ENCODE data around the gene BBS10. TPM values are rescaled to one million over a fixed set of nuclear protein-coding genes. Genes with fewer than 3 reads are reported as not detected.

BBS10 gene
- total and polyA plus RNA-seq, 2 of the 8 experiments (the other 6 are each of a cell fraction or from before 2014, with no cell fraction given): 4.4 to 9.2 TPM

GRCh38 chr12:76316468-76316867 is 31.7 kb downstream of the BBS10 start (continued):
- no peak for TF ChIP-seq SRF (IDR thresholded peaks at IDR 0.05; ENCODE audit: low read depth, low read length)
- TF ChIP-seq SIRT6 (IDR thresholded peaks at IDR 0.05; ENCODE audit: low read length): no peak
- no peak for TF ChIP-seq NRF1 (IDR thresholded peaks at IDR 0.05; ENCODE audit: low read depth, low read length)
- no peak for TF ChIP-seq BCL11A (IDR thresholded peaks at IDR 0.05; ENCODE audit: low read depth in 2 of 2, low read length in 2 of 2)

Data from H1 (cell line).